SW480 (cell line): Measurements from ENCODE around the gene CACNA2D3.

Experiments used
- DNase-seq: peaks from one replicate; pipeline ENCODE4 v3.0.0-alpha.2; 2016; ENCODE audit warnings: low spot score

Gene CACNA2D3

DNA sequence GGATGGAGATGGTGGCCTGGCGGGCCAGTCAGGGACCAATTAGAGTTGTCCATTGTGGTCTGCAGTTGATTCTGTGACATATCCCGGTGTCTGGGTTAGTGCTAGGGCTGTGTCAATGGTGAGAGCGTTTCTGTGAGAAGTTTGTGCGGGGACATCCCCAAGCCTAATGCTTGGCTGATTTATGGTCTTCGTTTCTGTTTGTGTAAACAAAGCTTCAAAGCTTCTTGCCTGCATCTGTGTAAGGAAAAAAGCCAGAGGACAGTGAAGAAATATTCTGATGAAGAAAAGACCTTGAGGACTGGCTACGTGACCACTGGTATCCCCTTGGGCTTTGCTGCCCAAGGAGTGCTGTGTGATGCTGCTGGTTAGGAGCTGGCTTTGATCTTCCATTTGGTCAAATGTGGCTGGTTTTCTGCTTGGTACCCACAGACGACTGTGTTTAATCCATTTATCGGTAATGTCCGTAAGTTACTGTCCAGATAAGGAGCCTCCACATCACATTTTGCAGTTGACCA lies 880.1 kb downstream of the CACNA2D3 start:
- no peak for DNase-seq

DNA sequence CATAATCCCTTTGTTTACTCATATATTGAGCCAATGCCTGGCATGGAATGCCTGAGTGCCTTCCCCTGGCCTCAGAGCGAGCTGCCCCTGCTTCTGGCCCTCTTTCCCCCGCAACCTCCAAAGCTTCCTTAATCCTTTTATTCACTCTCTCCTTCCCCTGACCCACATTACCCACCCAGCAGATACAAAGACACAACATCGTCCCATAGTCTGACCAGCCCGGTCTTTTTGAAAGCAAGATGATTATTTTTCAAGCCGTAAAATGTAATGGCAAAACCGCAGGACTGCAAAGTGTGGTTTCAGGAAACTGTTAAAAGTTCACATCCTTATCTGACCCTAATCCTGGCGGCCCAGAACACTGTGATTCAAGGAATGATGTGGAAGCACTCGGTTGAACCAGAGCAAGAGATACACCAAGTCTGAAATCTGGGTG lies 883.9 kb downstream of the CACNA2D3 start:
- DNase-seq = no peak

DNA sequence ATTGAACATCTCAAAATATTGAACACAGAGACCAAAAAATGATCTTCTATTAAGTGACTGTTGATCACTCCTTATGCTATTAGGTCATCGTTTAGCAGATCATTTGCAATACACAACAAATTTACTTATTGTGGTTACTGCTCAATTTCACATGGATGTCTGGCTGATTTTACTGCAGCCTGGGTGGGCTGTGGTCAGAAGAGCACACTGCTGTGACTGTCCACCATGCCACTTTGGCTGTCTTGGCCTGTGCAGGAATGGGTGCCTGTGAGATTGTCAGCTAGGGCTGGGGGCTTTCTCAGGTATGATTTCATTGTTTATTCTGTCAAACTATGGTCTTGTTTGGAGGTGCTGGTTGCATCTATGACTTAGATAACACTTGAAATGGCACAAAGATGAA lies 885.6 kb downstream of the CACNA2D3 start:
- DNase-seq = no peak

DNA sequence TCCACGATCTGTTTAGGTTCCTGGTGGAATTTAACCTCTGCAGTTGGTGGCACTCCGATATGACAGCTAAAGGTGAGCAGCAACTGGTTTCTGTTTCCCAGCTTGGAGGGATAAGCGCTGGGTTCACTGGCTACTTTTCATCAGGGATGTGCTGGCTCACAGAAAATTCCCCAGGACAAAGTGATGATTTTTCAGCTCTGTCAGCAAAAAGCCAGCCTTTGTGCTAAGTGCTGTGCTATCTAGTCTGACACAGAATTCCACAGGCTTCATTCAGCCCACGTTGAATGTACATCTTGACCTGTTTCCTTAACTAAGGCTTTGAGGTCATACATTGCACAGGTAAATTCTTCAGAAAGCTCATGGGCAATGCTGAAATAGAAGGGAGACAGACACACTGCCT lies 887.0 kb downstream of the CACNA2D3 start:
- DNase-seq = no peak

DNA sequence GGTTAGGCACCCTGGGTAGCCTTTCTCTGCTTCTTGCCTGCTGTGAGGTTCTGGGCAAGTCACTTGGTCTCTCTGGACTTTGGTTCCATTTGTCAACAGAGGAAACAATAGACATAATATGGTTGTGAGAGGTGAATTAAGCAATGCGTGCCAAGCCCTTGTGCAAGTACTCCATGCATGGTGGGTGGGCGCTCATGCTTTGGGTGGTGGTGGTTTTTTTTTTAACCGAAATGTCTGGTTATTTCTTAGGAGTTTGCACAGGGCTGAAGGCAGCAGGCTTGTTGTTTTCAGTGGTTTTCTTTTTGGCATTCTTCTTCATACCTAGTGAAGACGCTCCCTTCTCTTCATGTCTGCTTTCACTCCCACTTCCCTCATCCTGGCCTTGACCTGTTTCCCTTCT lies 889.7 kb downstream of the CACNA2D3 start:
- DNase-seq = no peak

DNA sequence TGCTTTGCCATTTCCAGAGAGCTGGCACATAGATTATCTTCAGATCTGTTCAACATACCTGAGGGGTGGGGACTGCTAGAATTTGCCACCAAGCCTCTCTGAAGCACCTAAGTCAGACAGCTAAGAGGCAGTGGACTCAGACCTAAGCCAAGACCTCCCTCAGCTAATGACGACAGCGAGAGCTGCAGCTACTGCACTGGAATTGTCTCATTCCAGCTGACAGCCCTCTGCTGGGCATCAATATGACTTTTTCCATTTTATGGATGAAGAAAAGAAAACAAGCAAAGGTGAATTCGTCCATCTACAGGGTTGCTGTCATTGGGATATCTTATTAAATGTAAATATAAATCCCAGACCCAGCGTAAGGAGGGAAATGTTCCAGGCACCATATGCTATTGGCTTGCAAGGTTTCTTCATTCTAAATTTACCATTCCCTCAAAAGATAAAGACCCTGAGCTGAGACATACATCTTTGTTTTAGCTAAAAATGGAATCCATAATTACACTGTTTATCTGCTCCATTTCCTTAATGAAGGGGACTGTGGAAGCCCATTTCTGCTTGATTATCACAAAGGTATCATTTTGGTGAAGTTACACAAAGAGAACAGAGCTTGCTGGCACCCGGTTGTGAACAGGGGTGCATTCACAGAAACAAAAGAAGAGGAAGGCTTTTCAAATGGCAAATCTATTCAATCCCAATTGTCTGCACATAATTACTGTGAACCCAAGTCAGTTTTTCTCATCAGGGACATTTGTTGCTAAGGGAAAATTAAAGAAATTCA lies 891.0 kb downstream of the CACNA2D3 start:
- no peak for DNase-seq

DNA sequence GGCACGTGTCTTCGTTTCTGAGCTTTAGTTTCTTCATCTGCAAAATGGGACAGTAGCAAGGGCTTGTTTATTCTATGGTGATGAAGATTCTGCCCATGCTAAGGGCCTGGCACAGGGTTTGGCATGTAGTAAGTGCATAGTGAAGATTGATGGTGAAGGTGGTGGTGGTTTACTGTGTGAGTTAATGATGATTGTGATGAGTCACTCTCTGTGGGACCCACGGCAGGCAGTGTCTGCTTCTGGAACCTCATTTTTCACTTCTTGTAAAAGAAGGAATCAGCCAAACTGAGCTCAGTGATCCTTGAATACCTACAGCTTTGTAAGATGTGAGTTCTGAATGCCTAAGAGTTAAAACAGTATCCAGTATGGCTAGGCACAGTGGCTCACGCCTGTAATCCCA lies 891.7 kb downstream of the CACNA2D3 start:
- DNase-seq = no peak

DNA sequence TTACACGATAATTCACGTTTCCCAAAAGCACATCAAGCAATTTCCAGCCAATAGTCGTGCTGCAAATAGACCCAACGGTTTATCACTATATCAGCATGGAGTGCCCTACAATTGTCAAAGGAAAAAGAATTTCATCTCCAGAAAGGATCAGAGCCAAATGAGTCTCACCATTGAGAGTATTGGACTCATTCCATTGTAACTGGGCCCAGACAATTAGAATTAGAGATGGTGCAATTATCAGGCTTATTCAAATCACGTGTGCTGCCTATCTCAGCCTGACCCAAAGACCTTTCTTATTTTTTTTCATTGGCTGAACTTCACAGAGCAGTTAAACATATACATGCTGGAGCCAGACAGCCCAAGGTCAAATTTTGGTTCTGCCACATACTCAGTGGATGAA lies 892.6 kb downstream of the CACNA2D3 start:
- no peak for DNase-seq

DNA sequence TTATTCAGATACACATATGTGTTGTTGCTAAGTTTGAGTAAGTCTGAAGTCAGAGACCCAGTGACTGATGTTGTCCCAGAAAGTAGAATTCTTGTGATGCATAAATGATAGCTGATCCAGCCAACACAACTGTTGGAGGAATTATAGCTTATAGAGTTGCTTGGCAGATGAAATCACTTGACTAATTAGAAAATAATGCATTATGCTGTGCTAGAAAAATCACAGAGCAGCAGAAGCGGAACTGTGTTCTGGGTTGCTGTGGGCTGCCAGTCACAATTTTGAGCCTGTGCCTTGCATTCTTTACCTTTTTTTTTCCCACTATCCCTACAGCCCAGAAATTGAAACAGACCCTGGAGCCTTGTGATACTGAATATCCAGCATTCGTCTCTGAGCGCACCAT lies 895.5 kb downstream of the CACNA2D3 start:
- DNase-seq = no peak

DNA sequence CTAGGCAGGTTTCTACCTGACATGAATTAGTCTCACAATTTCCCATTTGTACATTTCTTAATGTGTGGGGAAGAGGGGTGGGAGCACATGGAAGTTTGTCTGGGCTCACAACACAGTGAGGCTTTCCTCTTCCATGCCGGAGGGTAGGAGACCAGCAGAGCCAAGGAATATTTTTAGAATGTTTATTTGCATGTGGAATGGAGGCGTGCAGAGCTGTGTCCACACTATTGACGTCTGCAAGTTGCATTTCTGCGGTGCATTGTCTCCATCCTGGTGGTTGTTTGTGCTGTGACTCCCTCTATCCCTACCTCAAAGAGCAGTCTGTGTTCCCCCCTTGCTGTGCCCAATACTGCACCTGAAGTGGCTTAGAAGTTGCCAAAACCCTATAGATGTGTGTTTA lies 908.6 kb downstream of the CACNA2D3 start:
- DNase-seq = no peak

DNA sequence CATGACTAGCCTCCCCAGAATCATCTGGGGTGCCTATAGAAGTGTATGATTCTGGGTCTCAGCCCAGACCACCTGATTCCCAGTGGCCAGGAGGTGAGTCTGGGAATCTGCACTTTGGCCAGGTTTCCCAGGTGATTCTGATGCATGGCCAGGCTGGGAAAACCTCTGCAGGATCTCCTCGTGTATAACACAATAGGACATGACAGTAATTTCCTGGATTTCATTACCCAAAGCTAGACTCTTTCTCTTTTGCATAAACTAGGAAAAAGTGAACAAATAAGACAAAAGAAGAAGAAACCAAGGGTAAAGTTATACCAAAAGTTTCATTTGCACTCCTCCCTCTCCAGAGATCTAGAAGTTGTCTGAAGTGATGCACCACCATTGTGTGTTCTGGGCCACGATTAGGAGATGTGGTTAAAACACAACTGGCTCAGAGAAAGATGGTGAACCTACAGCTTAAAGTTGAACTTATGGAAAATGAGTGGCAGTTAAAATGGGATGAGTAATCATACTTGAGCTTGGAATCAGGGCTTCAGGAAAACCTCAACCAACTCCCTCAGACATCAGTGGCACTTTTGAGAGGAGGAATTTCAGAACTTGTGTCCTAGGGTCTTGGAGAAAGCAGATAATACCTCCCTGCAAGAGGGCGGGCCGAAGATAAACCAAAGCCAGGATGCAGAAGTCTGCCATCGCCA lies 914.7 kb downstream of the CACNA2D3 start:
- DNase-seq = no peak

DNA sequence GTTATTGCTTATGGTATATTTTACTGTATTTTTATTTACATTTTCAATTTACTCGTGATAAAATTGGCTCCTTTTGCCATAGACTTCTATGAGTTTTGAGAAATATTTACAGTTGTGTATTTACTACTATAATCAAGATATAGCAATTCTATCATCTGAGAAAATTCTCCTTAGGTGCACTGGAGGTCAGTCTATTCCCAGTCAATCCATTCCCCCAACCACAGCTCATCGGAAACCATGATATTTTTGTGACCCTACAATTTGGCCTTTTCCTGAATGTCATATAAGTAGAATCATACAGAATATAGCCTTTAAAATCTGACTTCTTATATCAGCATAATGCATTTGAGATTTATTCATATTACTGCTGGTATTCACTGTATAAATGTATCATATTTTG lies 920.2 kb downstream of the CACNA2D3 start:
- DNase-seq = peak; percentile 4

DNA sequence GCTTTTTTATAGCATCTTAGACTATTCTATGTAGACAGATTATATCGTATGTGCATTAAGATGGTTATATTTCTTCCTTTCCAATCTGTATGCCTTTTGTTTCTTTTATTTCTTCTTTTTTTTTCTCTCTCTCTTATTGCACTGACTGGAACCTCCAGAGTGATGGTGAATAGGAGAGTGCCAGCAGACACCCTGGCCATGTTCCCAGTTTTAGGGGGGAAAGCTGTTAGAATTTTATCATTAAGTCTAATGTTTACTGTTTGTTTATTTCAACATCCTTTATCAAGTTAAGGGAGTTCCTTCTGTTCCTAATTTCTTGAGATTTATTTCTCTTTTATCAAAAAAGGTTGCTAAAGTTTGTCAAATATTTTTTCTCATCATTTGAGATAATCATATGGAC lies 922.1 kb downstream of the CACNA2D3 start:
- no peak for DNase-seq

DNA sequence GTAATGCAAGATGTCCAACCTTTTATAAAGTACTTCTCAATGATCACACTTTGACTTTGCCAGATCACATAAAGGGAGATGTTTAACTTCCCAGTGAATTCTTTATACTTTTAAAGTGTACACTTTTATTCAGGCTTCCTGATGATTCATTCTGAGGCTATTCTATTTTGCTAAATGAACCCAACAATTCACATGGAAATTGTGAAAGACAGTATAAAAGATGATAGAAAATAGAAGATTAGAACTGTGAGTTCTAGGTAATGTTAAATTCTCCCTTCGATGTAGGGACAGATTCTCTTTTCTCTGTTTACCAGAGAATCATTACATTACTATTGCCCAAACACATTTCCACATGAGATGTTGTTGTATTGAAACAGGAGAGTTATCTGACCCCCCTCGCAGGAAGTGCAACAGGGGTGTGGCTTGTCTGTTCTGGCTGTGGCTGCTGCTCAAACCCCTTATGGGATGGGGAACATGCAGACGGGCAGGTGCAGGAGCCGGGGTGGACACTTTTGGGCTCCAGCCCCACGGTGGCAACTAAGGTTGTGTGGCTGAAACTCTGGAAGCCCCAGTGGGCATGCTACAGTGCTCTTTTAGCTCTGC lies 936.8 kb downstream of the CACNA2D3 start:
- DNase-seq = no peak

DNA sequence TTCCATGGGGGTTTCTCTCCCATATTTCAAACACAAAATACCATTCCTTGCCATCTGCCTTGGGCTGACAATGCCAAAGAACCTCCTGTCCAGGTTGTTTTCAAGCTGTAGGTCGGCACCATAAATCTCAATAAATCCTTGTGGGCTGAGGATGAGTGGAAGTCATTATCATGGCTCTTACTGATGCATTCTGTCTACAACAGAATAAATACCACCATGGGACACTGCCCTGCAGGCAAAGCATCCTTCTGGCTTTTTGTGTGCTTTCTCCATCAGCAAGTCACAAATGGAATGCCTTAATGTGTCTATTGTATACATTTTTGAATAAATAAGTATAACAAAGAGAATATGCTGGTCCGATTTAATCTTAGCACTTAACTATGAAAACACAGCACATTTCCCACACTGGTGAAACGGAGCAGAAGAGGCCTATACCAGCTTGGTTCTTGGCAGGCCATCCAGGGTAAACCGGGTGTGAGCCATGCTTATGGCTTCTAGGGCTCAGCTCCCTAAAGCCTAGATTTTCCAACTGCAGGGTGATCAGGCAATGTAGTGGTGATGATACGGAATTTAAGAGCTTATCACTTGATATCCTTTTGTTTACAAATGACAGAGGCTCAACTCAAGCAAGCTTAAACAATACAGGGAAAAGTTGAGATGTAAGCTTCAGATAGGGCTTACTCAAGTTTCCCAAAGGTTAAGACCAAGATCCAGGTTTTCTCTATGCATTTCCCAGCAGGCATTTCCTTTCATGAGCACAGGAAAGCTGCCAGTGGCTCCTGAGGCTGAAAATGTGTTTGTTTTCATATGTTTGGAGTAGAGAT lies 938.8 kb downstream of the CACNA2D3 start:
- no peak for DNase-seq

DNA sequence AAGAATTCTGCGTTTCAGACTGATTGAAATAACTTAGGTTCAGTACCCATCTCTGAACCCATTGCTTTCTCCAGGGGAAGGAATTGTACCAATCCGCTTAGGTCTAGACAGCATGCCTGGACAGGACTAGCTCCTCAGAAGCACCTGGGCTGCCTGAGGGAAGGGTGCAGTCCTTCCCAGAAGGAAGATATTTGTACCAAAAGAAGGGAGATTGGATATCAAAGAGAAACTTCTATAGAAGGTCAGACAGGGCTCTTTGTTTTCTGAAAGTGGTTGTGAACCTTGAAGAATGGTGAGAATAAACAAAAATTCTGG lies 939.3 kb downstream of the CACNA2D3 start:
- no peak for DNase-seq

DNA sequence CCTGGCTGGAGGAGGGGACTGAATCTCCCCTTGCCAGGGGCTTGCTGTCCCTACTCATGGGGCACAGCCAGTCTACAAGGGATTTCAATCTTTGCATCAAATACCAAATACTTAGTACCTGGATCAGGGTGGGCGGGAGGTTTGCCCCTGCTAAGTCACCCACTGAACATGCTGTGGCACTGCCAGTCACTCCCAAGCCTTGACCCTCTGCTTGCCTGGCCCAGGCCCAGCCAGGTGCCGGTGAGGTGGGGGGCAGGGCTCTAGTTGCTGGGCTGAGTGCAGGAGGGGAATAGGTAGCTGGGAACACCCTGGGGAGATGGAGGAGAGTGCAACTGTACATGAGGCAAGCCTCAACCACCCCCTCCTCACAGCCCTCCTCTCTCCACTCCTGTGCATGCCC lies 941.8 kb downstream of the CACNA2D3 start:
- no peak for DNase-seq

DNA sequence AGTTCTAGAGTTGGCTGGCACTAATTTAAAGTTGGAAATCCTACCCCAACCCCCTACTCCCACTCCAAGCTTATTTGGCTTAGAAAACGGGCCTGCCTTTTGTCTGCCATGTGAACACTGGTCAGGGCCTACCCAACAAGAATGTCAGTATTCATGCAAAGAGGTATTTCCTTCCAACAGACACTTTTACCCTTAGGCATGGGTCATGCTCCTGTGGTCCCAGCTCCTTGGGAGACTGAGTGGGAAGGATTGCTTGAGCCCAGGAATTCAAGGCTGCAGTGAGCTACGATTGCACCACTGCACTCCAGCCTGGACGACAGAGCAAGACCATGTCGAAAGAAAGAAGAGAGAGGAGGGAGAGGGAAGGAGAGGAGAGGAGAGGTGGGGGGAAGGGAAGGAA lies 943.0 kb downstream of the CACNA2D3 start:
- DNase-seq = no peak

DNA sequence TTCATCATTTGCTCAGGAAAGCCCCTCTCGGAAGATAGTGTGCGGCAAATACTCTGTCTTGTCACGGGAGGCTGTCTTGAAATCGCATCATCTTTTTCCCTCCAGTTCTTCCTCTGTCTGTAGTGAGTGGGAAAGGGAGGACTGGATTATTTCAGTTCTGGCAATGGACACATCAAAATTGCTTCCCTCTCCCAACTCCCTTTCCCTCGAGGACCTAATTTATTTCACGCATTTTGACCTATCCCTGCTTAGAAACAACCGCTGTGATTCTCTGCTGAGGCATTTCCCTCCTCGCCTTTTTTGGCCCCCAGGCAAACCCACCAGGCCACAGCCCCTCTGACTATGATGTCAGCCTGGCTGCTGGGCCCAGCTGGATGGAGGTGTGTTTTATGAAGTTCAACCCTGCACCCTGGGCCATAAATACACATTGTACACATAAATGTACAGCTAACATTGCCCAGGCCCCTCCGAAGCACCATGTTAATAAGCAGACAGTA lies 944.2 kb downstream of the CACNA2D3 start:
- no peak for DNase-seq

DNA sequence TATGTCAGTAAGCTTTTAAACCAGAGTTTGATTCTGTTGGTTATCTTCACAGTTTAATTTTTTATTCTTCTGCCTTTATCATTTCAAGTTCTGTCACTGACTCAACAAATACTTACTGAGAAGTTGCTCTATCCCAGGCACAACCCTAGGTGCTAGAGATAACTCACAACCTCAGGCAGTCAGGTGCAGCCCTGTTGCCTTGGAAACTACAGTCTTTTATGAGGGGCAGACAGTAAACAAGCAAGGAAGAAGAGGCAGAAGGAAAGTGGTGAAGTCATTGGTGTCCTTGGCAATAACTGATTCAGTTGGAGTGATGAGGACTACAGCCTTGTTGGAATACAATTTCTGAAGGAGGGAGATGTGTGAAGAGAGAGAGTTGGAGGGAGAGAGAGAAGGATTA lies 947.6 kb downstream of the CACNA2D3 start:
- DNase-seq = no peak

DNA sequence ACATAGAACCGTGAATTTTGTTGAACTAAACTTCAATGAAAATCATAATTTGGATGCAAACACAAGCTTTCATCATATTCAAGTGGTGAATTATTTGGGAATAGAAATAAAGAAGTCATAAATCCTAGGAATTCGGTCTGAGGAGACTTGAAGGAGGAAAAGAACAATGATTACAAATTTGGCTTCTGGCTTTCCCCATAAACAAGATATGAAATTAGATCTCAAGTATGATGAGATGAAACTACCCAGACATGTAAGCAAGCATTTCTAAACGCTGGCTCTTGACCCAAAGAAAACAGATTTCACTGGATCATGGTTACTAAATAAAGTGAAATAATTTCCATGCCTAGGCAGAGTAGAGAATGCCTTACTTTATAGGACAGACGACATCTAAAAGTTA lies 952.4 kb downstream of the CACNA2D3 start:
- DNase-seq = no peak

DNA sequence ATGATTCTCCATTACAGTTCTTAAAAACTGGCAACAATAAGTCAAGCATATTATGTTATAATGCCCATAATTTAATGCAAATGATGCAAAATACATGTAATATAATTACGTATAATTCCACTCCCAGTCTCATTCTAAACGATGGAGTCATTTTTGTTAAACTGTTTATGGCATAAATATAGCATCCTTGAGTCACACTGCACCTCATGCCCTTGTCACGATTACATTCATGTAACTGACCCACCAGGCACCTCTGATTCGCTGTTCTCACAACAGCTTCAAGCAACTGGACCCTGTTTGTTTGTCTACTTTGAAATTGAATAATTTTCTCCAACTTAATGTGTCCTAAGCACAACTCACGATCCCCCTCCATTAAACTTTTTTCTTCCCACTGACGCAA lies 953.5 kb downstream of the CACNA2D3 start:
- no peak for DNase-seq
